DOHH2 (cell line): ENCODE measurements around the gene ZNF280B.
"Not testable (repeated sequence)": the region's sequence is repeated elsewhere in the genome, so short reads cannot be mapped to it uniquely, and the experiment has no call there.

Experiments used
- H3F3A ChIP-seq: fragments of 200-600 bp; sonication (generic), shearing (Covaris generic); 2 replicates; pipeline ENCODE4 v1.6.0; 2016; ENCODE audit warnings: antibody characterized with exemption, mild to moderate bottlenecking; ENCODE audit not compliant: control insufficient read depth, insufficient read depth
- H3K27ac ChIP-seq: fragments of 200-600 bp; sonication (generic); 2 replicates; pipeline ENCODE4 v1.5.1; 2014; ENCODE audit warnings: low read depth, mild to moderate bottlenecking, low read length, moderate library complexity
- H3K27me3 ChIP-seq: fragments of 200-600 bp; sonication (generic); 2 replicates; pipeline ENCODE4 v1.6.1; 2014; ENCODE audit warnings: mild to moderate bottlenecking, low read length, mixed read lengths; ENCODE audit not compliant: control insufficient read depth
- H3K36me3 ChIP-seq: fragments of 200-600 bp; sonication (generic); 2 replicates; pipeline ENCODE4 v1.6.1; 2014; ENCODE audit warnings: mild to moderate bottlenecking, low read length, moderate library complexity, mixed read lengths; ENCODE audit not compliant: control insufficient read depth
- H3K4me1 ChIP-seq: fragments of 200-600 bp; sonication (generic); 2 replicates; pipeline ENCODE4 v1.6.1; 2014; ENCODE audit warnings: mild to moderate bottlenecking, low read length, mixed read lengths; ENCODE audit not compliant: control insufficient read depth
- H3K4me2 ChIP-seq: fragments of 200-600 bp; sonication (generic); 2 replicates; pipeline ENCODE4 v1.6.0; 2014; ENCODE audit warnings: mild to moderate bottlenecking, low read length, moderate library complexity
- H3K4me3 ChIP-seq: fragments of 200-600 bp; sonication (generic); 2 replicates; pipeline ENCODE4 v1.5.1; 2014; ENCODE audit warnings: mild to moderate bottlenecking, low read length, mixed read lengths
- H3K79me2 ChIP-seq: fragments of 200-600 bp; sonication (generic); 2 replicates; pipeline ENCODE4 v1.6.1; 2014; ENCODE audit warnings: mild to moderate bottlenecking, low read length, mixed read lengths; ENCODE audit not compliant: control insufficient read depth
- H3K9me2 ChIP-seq: fragments of 200-600 bp; sonication (generic); replicated peaks from 2 replicates; pipeline ENCODE4 v1.6.1; 2014; ENCODE audit warnings: mild to moderate bottlenecking, low read length, mixed read lengths; ENCODE audit not compliant: control insufficient read depth
- H3K9me3 ChIP-seq: fragments of 200-600 bp; sonication (generic); 2 replicates; pipeline ENCODE4 v1.6.1; 2014; ENCODE audit warnings: antibody characterized with exemption, low read length, mixed read lengths; ENCODE audit not compliant: control insufficient read depth, insufficient read depth
- H4K20me1 ChIP-seq: fragments of 200-600 bp; sonication (generic); 2 replicates; pipeline ENCODE4 v1.6.0; 2014; ENCODE audit warnings: low read depth, mild to moderate bottlenecking, antibody characterized with exemption, low read length, moderate library complexity; ENCODE audit not compliant: control insufficient read depth, insufficient read depth
- CTCF ChIP-seq: fragments of 200-600 bp; sonication (generic); IDR thresholded peaks from one replicate; pipeline ENCODE4 v1.5.1; 2014; ENCODE audit warnings: antibody characterized with exemption, mild to moderate bottlenecking, low read depth, low read length; ENCODE audit not compliant: poor library complexity, severe bottlenecking
- EZH2phosphoT487 ChIP-seq: fragments of 200-600 bp; sonication (generic); IDR thresholded peaks from 2 replicates; pipeline ENCODE4 v1.6.1; 2017; ENCODE audit warnings: borderline replicate concordance, mild to moderate bottlenecking, antibody characterized with exemption, low read length, moderate library complexity, mixed read lengths

ZNF280B gene

GRCh38 chr22:22533417-22533816 is 24.9 kb upstream of the ZNF280B start:
- TF ChIP-seq EZH2phosphoT487: no peak
- TF ChIP-seq CTCF: no peak
- Histone ChIP-seq H4K20me1 (no peaks in the 10 kb centered on the region), H3K36me3 (no peaks in the 10 kb centered on the region), H3K79me2 (no peaks in the 10 kb centered on the region), H3F3A (no peaks in the 10 kb centered on the region), H3K4me2 (no peak overlapping the region), H3K27ac (no peak overlapping the region), H3K27me3 (no peaks in the 10 kb centered on the region), H3K4me1 (no peaks in the 10 kb centered on the region), H3K9me2 (no peaks in the 10 kb centered on the region), H3K4me3 (no peak overlapping the region), H3K9me3 (no peaks in the 10 kb centered on the region)

GRCh38 chr22:22532547-22533071 is 24.1 kb upstream of the ZNF280B start:
- not testable (repeated sequence) for H3K4me2 ChIP-seq, H3K4me1 ChIP-seq, H4K20me1 ChIP-seq, H3K27me3 ChIP-seq, H3K79me2 ChIP-seq, H3K9me2 ChIP-seq, H3K9me3 ChIP-seq, H3K36me3 ChIP-seq, H3F3A ChIP-seq, H3K4me3 ChIP-seq, H3K27ac ChIP-seq

- H3K79me2 ChIP-seq: no peaks in the 10 kb centered on the region
- no peaks in the 10 kb centered on the region for H3K27me3 ChIP-seq
- H3K4me3 ChIP-seq: no peak overlapping the region
- TF ChIP-seq EZH2phosphoT487 (no peak), CTCF (no peak)
- no peaks in the 10 kb centered on the region for H3K4me1 ChIP-seq
- H3F3A ChIP-seq: no peaks in the 10 kb centered on the region
- no peaks in the 10 kb centered on the region for H3K9me2 ChIP-seq
- no peaks in the 10 kb centered on the region for H3K9me3 ChIP-seq
- H3K36me3 ChIP-seq: no peaks in the 10 kb centered on the region
- H4K20me1 ChIP-seq: no peaks in the 10 kb centered on the region
- H3K4me2 ChIP-seq: no peak overlapping the region
- H3K27ac ChIP-seq: no peak overlapping the region
Observed at GRCh38 chr22:22531770-22532546, 23.4 kb upstream of the ZNF280B start.

GRCh38 chr22:22528780-22529179 is 20.2 kb upstream of the ZNF280B start:
- no peaks in the 10 kb centered on the region for H3K36me3 ChIP-seq
- no peaks in the 10 kb centered on the region for H3K9me3 ChIP-seq
- no peak overlapping the region for H3K4me3 ChIP-seq
- no peaks in the 10 kb centered on the region for H4K20me1 ChIP-seq
- no peaks in the 10 kb centered on the region for H3K79me2 ChIP-seq
- no peaks in the 10 kb centered on the region for H3F3A ChIP-seq
- no peak overlapping the region for H3K27ac ChIP-seq
- H3K4me1 ChIP-seq: peaks cover 10% of the 10 kb centered on the region
- no peak for TF ChIP-seq CTCF
- no peak for TF ChIP-seq EZH2phosphoT487
- H3K9me2 ChIP-seq: no peaks in the 10 kb centered on the region
- H3K4me2 ChIP-seq: no peak overlapping the region
- H3K27me3 ChIP-seq: no peaks in the 10 kb centered on the region
